ENCODE measurements around the gene TSPYL2.

The TSPYL2 gene

GRCh38 chrX:53081925-53082772 lies at the start of gene TSPYL2:
TSS of gene TSPYL2 (plus strand) at chrX:53082367. CDS start at chrX:53082499, 132 bp downstream.
- DNase-seq, result peak; percentile 90

GRCh38 chrX:53036149-53036548 lies 46.0 kb upstream of the TSPYL2 start:
- no peak for DNase-seq

- no peak for DNase-seq
Measured at GRCh38 chrX:53039236-53039635, 42.9 kb upstream of the TSPYL2 start.

- DNase-seq, result no peak
Measured at GRCh38 chrX:53044995-53045394, 37.2 kb upstream of the TSPYL2 start.

- DNase-seq, result peak; percentile 13
Measured at GRCh38 chrX:53047228-53047627, 34.9 kb upstream of the TSPYL2 start.

- DNase-seq, result peak; percentile 42
Measured at GRCh38 chrX:53048169-53049126, 33.7 kb upstream of the TSPYL2 start, which contains the start of gene GPR173. TSS of gene GPR173 (plus strand) at chrX:53048789. CDS start at chrX:53076622, 27,833 bp downstream.

GRCh38 chrX:53049127-53049517 lies 33.0 kb upstream of the TSPYL2 start:
- DNase-seq, result no peak

GRCh38 chrX:53050841-53051240 lies 31.3 kb upstream of the TSPYL2 start:
- no peak for DNase-seq

- no peak for DNase-seq
Measured at GRCh38 chrX:53055244-53055849, 26.8 kb upstream of the TSPYL2 start.

GRCh38 chrX:53056292-53056691 lies 25.9 kb upstream of the TSPYL2 start:
- no peak for DNase-seq

GRCh38 chrX:53065104-53065503 lies 17.1 kb upstream of the TSPYL2 start:
- no peak for DNase-seq

GRCh38 chrX:53071064-53071463 lies 11.1 kb upstream of the TSPYL2 start:
- no peak for DNase-seq

GRCh38 chrX:53071604-53072417 lies 10.4 kb upstream of the TSPYL2 start:
- DNase-seq, result peak; percentile 56

GRCh38 chrX:53072418-53073114 lies 9.6 kb upstream of the TSPYL2 start:
- DNase-seq, result no peak

- peak; percentile 38 for DNase-seq
Measured at GRCh38 chrX:53073115-53073586, 9.0 kb upstream of the TSPYL2 start.

- DNase-seq, result no peak
Measured at GRCh38 chrX:53075011-53075410, 7.2 kb upstream of the TSPYL2 start.

GRCh38 chrX:53076671-53077070 lies 5.5 kb upstream of the TSPYL2 start:
- no peak for DNase-seq

GRCh38 chrX:53077207-53078197 lies 4.7 kb upstream of the TSPYL2 start:
- no peak for DNase-seq

- DNase-seq, result no peak
Measured at GRCh38 chrX:53078943-53079342, 3.2 kb upstream of the TSPYL2 start.

Data from COR-L47 (cell line).